AG20443 (cell line): Measurements from ENCODE around the gene MADCAM1.
A peak's percentile ranks its signal among the peaks of the same experiment; 100 is the strongest.
"Not testable (repeated sequence)": the region's sequence is repeated elsewhere in the genome, so short reads cannot be mapped to it uniquely, and the experiment has no call there.

ENCODE experiments used
- DNase-seq: peaks from one replicate; pipeline ENCODE4 v3.0.0; 2012; ENCODE audit warnings: low spot score, mixed read lengths

Gene MADCAM1

DNA sequence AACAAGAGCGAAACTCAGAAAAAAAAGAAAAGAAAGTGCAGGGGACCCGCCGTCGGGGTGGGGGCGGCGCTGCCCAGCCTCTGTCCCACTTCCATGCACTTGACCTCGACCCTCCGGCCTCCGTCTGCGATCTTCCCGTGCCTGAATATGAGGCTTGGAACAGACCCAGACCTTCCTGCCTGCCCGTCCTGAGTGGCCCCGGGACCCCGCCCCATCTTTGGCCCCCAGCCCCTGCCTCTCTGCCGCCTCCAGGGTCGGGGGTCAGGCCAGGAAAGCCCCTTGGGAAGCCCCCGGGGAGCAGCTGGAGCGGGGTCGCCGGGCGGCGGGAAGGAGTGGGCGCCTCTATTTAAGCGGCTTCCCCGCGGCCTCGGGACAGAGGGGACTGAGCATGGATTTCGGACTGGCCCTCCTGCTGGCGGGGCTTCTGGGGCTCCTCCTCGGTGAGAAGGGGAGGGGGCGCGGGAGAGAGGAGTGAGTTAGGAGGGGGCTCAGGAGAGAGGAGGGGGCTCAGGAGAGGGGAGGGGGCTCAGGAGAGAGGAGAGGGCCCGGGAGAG lies at the start of gene MADCAM1:
TSS of gene MADCAM1 (plus strand) at position 375 of the 554 bp plus-strand sequence. CDS start at position 389, 14 bp downstream.
- DNase-seq: no peak

DNA sequence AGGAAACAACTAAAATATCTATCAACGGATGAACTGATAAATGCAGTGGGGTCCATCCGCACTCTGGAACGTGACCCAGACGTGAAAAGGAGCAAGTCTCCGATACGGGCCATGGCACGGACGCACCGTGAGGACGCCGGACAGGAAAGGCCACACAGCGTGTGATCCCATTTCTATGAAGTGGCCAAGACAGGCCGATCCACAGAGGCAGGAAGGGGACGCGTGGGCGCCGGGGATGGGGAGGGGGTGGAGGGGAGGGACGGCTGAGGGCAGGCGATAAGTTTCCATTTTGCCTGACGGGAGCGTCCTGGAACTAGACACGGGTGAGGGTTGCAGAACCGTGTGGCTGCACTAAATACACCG lies 49.2 kb upstream of the MADCAM1 start:
- DNase-seq: no peak

DNA sequence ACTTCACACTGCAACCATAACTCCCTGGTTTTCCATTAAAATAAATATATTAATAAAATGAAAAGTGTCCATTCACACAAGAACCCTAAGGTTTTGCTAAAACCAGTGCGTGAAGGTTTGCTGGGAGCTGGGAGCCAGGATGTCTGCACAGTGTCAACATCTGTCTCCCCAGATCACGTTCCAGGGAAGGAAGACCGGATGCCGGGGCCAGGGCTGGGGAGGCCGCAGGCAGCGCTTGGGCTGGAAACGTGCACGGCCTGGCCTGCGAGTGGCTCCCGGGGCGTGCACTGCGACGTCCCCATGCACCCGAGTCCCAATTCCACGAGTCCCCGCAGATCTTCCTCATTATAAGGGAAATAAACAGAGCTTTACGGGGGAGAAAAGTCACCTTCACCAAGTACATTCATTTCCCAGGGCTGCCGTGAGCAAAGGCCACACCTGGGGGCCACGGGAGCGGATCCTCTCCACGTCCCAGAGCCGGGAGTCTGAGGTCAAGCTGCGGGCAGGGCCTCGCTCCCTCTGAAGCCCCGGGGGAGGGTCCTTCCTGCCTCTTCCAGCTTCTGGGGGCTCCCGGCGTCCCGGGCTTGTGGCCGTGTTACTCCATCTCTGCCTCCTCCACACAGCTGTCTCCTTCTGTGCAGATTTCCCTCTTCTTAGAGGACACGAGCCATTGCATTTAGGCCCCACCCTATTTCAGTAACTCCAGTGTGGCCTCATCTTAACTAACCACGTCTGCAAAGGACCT lies 48.3 kb upstream of the MADCAM1 start:
- DNase-seq: peak; percentile 53

DNA sequence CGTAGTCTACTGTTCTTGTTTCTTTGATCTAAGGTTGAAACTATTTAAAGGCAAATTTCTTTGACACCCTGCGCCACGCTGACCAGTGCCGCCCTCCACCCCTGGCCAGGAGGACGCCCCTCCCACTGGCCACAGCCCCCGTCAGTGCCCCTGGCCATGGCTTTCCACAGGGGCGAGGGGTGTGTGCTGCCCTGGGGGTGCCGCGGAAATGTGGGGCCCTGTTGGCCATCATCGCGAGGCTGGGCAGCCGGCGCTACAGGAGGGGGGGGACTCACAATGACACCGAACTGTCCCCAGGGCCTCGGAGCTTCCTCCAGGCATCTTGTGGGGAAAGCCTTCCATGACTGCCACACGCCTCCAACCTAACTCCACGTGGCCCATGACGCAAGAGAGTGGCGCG lies 46.4 kb upstream of the MADCAM1 start:
- DNase-seq: no peak

DNA sequence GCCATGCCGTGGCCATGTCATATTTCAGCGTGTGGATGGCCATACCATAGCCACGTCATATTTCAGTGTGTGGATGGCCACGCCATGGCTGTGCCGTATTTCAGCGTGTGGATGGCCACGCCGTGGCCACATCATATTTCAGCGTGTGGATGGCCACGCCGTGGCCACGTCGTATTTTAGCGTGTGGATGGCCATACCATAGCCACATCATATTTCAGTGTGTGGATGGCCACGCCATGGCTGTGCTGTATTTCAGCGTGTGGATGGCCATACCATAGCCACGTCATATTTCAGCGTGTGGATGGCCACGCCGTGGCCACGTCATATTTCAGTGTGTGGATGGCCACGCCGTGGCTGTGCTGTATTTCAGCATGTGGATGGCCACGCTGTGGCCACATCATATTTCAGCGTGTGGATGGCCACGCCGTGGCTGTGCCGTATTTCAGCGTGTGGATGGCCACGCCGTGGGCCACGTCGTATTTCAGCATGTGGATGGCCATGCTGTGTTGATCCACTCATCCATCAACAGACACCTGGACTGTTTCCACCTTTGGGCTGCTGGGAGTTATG lies 45.3 kb upstream of the MADCAM1 start:
- not testable (repeated sequence) for DNase-seq

DNA sequence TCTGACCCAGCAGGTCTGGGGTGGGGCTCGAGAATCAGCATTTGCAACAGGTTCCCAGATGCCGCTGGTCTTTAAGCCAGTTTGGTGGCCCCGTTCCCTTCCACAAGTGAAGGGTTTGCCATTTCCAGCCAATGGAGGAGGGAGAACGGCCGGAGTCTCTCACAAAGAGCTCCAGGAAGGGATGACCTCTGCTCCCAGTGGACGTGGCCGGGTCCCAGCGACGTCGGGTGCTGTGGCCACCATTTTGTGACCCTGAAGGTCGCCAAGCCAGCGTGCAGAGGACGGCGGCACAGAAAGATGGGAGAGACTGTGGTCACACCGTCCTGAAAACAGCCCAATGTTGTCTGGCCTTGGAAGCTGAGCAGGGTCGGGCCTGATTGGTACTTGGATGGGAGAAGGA lies 43.5 kb upstream of the MADCAM1 start:
- DNase-seq: no peak

DNA sequence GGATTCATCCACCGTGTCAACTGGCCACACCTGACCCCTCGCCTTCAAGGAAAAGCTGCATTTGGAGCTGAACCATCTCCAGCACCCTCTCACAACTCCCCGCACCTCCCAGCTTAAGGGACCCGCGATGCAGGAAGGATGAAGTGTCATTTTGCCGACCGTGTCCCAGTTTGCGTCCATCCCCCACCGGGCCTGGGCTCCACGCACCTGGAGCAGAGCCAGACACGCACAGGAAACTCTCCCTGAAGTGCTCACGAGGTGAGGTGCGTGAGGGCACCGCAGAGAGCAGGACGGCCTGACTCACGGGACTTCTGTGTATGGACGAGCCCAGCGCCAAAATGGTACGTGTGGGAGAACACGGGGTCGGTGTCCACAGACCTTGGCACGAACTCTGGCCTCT lies 42.7 kb upstream of the MADCAM1 start:
- DNase-seq: no peak

DNA sequence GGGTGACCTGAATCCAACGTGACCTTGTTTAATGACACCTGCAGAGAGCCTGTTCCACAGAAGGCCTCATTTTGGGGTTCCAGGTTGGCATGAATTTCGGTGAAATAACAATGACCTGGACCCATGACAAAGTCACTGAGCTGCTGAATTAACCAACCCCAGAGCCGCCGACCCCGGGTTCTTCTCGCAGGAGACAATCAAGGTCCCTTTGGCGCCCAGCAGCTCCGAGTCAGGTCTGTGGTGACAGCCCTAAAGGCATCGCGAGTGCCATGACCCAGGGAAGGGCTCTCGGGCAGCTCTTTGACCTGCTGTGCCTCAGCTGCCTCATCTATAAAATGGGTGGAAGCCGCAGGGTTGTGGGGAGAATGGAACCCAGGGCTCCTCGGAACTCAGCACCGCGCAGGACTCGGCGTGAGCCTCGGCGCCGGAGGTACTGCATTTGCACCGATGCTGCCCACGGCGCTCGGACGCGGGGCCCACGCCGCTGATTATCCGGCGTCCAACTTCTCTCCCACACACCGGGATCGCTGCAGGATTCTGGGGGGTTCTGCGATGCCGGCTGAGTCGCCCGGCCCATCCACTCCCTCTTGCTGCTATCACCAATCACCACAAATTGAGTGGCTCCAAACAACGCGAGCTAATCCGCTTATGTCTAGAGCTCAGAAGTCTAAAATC lies 41.1 kb upstream of the MADCAM1 start:
- no peak for DNase-seq

DNA sequence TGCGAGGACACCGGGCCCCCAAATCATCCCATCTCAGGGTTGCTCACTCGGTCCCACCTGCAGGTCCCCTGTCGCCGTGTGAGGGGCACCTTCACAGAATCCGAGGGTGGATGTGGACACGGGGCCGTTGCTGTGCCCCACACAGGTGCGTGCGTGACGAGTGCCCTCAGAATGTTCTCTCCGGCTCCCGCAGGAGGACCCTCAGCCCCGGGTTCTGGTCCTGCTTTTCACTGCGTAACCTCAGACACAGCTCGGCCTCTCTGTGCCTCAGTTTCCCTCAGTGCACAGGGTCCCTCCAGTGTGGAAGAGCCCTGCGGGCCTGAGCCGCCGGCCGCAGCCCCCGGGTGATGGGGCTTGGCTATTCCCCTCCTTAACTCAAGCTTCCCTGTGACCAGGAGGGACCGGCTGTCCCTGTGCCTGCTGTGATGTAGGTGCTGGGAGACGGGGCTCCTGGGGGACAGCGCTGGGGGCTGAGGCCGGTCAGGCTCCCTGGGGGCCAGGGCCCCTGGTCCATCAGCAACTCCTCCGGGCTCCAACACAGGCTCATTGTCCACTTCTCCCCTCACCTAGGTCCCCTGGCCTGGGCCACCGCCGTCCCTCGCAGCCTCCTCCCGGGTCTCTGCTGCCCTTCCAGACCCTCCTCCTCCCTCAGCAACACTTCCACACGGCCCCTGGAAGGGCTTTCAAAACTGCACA lies 40.3 kb upstream of the MADCAM1 start:
- no peak for DNase-seq

DNA sequence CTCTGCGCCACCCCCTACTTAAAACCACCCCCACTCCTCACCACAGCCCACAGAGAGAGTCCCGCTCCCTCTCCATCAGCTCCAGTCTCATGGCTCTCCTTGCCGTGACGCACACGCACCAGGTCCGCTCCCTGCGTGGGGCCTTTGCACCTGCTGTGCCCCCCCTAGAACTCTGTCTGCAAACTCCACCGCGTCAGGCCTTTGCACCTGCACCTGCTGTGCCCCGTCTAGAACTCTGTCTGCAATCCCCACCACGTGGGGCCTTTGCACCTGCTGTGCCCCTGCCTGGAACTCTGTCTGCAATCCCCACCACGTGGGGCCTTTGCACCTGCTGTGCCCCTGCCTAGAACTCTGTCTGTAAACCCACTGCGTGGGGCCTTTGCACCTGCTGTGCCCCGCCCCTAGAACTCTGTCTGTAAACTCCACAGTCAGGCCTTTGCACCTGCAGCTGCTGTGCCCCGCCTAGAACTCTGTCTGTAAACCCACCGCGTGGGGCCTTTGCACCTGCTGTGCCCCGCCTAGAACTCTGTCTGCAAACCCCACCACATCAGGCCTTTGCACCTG lies 39.7 kb upstream of the MADCAM1 start:
- no peak for DNase-seq

DNA sequence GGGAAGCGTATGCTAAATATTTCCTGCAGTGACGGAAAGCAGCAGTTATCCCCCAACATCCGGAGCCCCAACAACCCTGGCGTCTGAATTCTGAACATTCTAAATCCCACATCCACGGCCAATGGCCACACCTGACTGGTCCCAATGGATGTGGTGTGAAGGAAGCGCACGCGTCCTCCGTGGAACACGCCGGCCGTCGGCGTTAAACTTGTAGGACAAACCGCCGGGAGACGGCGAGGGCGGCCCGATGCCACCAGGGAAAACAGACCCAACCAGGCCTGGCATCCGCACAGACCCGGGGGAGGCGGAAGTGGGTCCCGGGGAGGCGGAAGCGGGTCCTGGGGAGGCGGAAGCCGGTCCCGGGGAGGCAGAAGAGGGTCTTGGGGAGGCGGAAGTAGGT lies 38.6 kb upstream of the MADCAM1 start:
- DNase-seq: no peak

DNA sequence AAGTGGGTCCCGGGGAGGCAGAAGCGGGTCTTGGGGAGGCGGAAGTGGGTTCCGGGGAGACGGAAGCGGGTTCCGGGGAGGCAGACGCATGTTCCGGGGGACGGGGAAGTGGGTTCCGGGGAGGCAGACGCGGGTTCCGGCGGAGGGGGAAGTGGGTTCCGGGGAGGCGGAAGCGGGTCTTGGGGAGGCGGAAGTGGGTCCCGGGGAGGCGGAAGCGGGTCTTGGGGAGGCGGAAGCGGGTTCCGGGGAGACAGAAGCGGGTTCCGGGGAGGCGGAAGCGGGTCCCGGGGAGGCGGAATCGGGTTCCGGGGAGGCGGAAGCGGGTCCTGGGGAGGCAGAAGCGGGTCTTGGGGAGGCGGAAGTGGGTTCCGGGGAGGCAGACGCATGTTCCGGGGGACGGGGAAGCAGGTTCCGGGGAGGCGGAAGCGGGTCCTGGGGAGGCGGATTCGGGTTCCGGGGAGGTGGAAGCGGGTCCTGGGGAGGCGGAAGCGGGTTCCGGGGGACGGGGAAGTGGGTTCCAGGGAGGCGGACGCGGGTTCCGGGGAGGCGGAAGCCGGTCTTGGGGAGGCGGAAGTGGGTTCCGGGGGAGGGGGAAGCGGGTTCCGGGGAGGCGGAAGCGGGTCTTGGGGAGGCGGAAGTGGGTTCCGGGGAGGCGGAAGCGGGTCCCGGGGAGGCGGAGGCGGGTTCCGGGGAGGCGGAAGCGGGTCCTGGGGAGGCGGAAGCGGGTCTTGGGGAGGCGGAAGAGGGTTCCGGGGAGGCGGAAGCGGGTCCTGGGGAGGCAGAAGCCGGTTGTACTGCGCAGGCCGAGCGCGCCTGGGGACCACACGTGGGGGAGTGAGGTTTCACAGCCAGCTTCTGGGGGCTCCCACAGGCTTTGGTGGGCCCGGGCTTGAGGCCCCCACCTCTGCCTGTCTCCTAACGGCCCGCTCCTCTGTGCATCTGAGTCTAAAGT lies 37.9 kb upstream of the MADCAM1 start:
- DNase-seq: no peak

DNA sequence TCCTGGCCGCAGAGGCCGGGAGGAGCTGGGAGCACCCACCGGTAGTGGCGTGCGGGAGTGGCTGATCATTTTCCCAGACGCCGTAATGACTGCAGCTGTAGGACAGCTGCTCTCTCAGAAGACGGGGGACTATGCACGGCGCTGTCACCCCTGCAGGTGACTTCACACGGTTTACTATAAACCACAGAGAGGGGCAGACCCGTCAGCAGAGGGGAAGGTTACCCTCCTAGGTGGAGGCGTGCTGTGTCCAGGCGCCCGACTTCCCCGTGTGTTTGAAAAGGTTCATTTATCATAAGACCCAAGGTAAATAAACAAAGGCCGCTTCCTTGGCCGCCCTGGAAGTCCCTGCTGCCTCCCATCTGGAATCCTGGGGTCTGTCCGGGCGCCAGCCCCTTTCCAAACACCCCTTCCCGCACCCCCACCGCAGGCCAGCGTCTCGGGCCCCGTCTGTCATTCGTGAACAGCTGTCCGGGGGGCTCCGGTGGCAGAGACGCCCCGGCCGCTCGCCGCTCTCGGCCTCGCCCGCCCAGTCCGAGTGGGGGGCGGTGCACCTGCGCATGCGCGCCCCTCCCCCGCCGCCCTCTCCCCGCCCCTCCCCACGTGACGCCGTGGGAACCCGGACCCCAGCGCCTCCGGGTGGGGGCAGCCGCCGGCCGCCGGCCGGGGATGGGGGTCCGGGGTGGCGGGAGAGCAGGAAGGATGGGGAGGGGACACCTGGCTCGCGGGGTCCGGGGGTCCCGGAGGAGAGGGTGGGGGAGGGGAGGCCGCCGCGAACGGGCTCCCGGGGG lies 36.4 kb upstream of the MADCAM1 start:
- DNase-seq: peak; percentile 67

DNA sequence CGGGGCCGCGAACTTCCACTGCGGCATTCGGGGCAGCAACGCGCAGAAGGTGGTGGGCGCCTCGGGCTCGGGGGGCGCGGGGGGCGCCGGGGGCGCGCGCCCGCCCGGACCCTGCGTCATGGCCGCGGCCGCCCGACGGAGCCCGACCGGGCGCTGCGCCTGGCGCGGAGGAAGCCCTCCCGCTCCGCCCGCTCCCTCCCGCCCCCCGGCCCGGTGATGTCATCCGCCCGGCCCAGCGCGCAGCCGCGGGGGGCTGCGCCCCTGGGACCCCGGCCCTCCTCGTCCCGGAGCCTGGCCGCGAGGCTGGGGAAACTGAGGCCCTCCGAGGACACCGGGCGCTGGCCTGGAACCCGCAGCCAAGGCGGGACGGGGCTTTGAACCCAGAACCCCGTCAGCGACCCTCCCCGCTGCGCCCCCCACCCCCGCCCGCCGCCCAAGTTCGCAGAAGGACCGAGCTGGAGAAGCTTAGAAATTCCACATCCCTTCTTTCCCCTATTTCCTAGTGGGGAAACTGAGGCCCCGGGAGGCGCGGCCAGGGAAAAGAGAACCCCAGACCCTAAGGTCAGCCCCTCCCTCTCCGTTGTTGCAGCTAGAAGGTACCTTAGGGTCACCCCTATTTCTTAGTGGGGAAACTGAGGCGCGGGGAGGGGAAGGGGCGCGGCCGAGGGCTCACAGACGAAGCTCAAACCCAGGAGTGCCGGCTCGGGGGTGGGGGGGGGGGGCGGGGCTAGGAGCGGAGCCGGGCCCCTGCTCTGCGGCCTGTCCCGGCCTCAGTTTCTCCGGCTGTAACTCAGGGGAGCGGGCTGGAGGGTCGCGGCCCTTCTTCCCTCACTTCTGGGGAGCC lies 35.2 kb upstream of the MADCAM1 start, which contains the start of gene SHC2:
TSS of gene SHC2 (minus strand) at position 157 of the 844 bp plus-strand sequence. CDS start at position 120, 37 bp downstream.
- no peak for DNase-seq

DNA sequence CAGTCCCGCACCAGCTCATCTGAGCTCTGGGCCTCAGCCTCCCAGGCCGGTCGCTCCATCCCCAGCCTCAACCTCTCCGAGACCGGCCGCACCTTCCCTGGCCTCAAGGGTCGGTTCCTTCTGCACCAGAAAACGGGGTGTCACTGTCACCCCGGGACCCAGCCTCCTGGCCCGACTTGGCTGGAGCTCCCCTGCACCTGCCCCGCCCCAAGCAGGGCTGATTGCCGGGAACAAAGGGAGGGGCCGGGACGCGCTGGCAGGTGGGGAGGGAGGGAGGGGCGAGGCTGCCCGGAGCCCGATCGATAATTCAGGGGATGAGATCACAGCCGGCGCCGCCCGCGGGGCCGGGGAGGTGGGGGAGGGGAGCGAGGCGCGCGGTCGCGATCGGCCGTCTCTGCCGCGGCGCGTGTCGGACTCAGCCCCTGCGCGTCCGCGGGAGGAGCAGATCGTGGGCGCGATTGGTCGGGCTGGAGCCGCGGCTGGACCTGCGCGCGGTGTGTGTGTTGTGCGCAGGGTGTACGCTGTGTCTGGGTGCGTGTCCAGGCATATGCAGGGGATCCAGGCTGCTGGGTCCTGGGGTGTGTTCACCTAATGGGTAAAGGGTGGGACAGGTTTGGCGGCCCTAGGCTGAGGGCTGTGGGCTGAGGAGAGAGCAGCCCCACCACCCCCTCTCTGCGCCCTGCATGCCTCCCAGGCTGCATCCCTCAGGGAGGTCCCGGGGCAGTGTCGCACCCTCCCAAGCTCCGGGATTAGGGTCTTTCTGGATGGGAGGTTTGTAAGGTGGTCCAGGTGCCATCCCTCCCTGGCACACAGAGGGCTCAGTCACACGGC lies 34.4 kb upstream of the MADCAM1 start:
- DNase-seq: no peak

DNA sequence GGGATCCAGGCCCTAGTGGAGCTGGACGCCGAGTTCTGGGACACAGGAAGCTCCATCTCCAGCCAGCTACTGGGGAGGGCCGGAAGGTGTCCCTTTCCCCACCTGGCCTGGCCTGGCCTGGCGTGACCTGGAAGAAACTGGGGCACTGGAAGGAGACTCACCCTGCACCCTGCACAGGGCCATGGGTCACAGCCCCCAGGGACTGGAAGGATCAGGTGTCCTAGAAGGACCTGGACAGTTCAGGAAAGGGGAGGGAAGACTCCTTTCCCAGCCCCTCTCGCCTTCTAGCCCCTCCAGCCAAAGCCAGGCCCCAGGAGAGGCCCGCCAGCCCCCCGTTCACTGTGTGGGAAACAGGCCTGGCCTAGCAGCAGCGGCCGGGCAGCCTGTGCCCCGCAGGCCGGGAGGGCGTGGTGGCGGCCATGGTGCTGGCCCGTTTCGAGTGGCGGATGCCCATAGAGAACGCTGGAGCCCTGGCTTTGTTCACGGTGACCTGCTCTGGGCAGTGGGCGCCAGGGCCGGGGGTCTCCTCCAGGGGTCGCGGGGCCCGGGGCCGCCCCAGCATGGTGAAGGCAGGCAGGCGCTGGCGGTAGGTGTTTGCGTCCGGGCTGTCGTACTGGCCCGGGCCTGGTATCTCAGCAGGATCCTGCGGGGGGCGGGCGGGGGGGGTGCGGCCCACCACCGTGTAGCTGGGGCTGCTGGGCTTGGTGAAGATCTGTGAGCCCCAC lies 32.6 kb upstream of the MADCAM1 start:
- DNase-seq: no peak

DNA sequence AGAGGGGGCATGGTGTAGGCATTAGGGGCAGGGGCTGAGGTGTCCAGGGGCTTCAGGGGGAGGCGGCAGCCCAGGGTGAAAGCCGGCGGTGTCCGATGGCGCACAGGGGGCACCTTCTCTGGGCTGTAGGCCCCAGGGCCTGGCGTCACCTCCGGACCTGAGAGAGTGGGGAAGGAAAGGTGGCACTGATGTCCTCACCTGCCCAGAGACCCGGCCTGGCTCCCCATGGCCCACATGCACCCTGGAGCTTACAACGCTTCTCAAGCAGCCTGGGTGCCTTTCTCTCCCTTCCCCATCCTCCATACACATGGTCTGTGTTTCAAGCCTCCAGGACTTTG lies 32.1 kb upstream of the MADCAM1 start:
- no peak for DNase-seq
